NCI-H146 (cell line): ENCODE results near the gene AWAT2.

Experiments used
- DNase-seq: peaks from one replicate; lab custom pipeline; 2025; lab: John Stamatoyannopoulos, UW

AWAT2 gene

GRCh38 chrX:69996113-69996468 is 53.6 kb downstream of the AWAT2 start:
- no peak for DNase-seq

GRCh38 chrX:69995362-69996112 is 54.2 kb downstream of the AWAT2 start:
- DNase-seq: no peak

- DNase-seq: no peak
Observed at GRCh38 chrX:69993494-69993893, 56.2 kb downstream of the AWAT2 start.

- no peak for DNase-seq
Observed at GRCh38 chrX:69991685-69992084, 58.1 kb downstream of the AWAT2 start.
